Measurements from ENCODE around the gene TM6SF1. TPM values are rescaled to one million over a fixed set of nuclear protein-coding genes. Genes with fewer than 3 reads are reported as not detected.

Gene TM6SF1
- total and polyA plus RNA-seq, 2 of the 8 experiments (the other 6 are each of a cell fraction or from before 2014, with no cell fraction given) = 0.74 to 1.0 TPM

DNA sequence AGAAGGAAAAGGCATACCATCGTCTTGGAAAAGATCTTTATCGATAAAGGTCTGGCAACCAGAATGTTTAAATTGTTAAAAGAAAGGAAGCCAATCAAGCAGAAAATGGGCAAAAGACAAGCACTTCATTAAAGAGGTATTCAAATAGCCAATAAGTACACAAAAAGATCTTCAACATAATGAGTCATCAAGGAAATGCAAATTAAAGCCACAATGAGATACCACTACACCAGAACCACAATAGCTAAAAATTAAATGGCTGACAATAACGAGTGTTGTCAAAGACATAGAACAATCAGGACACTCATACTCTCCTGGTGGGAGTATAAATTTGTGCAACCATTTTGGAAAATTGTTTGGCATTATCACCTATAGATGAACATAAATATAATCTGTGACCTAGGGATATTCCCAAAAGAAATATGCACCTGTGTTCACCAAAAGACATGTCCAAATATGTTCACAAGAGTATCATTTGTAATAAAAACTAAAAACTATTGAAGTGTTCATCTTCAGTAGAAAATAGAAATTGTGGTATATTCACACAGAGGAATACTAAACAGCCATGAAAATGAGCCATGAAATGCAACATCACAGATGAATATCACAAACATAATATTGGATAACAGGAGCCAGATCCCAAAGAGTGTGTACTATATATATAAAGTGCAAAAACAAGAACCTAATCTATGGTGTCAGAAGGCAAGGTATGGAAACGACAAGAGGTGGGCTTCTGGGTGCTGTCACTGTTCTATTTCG is 26.0 kb upstream of the TM6SF1 start (continued):
- TF ChIP-seq, protein P1, sequence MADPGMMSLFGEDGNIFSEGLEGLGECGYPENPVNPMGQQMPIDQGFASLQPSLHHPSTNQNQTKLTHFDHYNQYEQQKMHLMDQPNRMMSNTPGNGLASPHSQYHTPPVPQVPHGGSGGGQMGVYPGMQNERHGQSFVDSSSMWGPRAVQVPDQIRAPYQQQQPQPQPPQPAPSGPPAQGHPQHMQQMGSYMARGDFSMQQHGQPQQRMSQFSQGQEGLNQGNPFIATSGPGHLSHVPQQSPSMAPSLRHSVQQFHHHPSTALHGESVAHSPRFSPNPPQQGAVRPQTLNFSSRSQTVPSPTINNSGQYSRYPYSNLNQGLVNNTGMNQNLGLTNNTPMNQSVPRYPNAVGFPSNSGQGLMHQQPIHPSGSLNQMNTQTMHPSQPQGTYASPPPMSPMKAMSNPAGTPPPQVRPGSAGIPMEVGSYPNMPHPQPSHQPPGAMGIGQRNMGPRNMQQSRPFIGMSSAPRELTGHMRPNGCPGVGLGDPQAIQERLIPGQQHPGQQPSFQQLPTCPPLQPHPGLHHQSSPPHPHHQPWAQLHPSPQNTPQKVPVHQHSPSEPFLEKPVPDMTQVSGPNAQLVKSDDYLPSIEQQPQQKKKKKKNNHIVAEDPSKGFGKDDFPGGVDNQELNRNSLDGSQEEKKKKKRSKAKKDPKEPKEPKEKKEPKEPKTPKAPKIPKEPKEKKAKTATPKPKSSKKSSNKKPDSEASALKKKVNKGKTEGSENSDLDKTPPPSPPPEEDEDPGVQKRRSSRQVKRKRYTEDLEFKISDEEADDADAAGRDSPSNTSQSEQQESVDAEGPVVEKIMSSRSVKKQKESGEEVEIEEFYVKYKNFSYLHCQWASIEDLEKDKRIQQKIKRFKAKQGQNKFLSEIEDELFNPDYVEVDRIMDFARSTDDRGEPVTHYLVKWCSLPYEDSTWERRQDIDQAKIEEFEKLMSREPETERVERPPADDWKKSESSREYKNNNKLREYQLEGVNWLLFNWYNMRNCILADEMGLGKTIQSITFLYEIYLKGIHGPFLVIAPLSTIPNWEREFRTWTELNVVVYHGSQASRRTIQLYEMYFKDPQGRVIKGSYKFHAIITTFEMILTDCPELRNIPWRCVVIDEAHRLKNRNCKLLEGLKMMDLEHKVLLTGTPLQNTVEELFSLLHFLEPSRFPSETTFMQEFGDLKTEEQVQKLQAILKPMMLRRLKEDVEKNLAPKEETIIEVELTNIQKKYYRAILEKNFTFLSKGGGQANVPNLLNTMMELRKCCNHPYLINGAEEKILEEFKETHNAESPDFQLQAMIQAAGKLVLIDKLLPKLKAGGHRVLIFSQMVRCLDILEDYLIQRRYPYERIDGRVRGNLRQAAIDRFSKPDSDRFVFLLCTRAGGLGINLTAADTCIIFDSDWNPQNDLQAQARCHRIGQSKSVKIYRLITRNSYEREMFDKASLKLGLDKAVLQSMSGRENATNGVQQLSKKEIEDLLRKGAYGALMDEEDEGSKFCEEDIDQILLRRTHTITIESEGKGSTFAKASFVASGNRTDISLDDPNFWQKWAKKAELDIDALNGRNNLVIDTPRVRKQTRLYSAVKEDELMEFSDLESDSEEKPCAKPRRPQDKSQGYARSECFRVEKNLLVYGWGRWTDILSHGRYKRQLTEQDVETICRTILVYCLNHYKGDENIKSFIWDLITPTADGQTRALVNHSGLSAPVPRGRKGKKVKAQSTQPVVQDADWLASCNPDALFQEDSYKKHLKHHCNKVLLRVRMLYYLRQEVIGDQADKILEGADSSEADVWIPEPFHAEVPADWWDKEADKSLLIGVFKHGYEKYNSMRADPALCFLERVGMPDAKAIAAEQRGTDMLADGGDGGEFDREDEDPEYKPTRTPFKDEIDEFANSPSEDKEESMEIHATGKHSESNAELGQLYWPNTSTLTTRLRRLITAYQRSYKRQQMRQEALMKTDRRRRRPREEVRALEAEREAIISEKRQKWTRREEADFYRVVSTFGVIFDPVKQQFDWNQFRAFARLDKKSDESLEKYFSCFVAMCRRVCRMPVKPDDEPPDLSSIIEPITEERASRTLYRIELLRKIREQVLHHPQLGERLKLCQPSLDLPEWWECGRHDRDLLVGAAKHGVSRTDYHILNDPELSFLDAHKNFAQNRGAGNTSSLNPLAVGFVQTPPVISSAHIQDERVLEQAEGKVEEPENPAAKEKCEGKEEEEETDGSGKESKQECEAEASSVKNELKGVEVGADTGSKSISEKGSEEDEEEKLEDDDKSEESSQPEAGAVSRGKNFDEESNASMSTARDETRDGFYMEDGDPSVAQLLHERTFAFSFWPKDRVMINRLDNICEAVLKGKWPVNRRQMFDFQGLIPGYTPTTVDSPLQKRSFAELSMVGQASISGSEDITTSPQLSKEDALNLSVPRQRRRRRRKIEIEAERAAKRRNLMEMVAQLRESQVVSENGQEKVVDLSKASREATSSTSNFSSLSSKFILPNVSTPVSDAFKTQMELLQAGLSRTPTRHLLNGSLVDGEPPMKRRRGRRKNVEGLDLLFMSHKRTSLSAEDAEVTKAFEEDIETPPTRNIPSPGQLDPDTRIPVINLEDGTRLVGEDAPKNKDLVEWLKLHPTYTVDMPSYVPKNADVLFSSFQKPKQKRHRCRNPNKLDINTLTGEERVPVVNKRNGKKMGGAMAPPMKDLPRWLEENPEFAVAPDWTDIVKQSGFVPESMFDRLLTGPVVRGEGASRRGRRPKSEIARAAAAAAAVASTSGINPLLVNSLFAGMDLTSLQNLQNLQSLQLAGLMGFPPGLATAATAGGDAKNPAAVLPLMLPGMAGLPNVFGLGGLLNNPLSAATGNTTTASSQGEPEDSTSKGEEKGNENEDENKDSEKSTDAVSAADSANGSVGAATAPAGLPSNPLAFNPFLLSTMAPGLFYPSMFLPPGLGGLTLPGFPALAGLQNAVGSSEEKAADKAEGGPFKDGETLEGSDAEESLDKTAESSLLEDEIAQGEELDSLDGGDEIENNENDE (IDR thresholded peaks at IDR 0.05; ENCODE audit: insufficient replicate concordance, low read length) = no peak
- TF ChIP-seq JUN (IDR thresholded peaks at IDR 0.05; ENCODE audit: low read depth, low read length) (no peak), CBX5 (IDR thresholded peaks at IDR 0.05; ENCODE audit: low read depth, low read length) (no peak)

All from H1 (cell line).